ENCODE measurements around the gene MYOM3. TPM values are rescaled to one million over a fixed set of nuclear protein-coding genes. Genes with fewer than 3 reads are reported as not detected.

The MYOM3 gene
- total and polyA plus RNA-seq, 2 of the 13 experiments (the other 11 are each of a cell fraction or from before 2014, with no cell fraction given), result 5.8 to 15.3 TPM

- TF ChIP-seq KLF6 (CRISPR knock-in tag; IDR thresholded peaks at IDR 0.05) (no peak), KLF16 (CRISPR knock-in tag; IDR thresholded peaks at IDR 0.05) (no peak), JARID2 (CRISPR knock-in tag; IDR thresholded peaks at IDR 0.05; ENCODE audit: insufficient replicate concordance) (no peak), ZNF670 (CRISPR knock-in tag; IDR thresholded peaks at IDR 0.05; ENCODE audit: borderline replicate concordance) (no peak), CAMTA2 (CRISPR knock-in tag; IDR thresholded peaks at IDR 0.05; ENCODE audit: borderline replicate concordance) (no peak), ARNTL (CRISPR knock-in tag; IDR thresholded peaks at IDR 0.05) (no peak; the same call in 1 of the 2 replicates), SMARCE1 (IDR thresholded peaks at IDR 0.05; ENCODE audit: borderline replicate concordance) (no peak), MAFG (CRISPR knock-in tag; IDR thresholded peaks at IDR 0.05) (no peak), ZNF710 (CRISPR knock-in tag; IDR thresholded peaks at IDR 0.05; ENCODE audit: borderline replicate concordance) (no peak), ATF5 (CRISPR knock-in tag; IDR thresholded peaks at IDR 0.05; ENCODE audit: low read depth) (0 out of 2 replicates have a peak, but pooled peaks have one; percentile 46), ZNF639 (CRISPR knock-in tag; conservative IDR thresholded peaks at IDR 0.05) (no peak), MXD4 (CRISPR knock-in tag; IDR thresholded peaks at IDR 0.05) (peak; percentile 33; the same call in 1 of the 2 replicates), ATRX (CRISPR knock-in tag; IDR thresholded peaks at IDR 0.05; ENCODE audit: borderline replicate concordance) (no peak), NBN (conservative IDR thresholded peaks at IDR 0.05) (no peak), POGK (CRISPR knock-in tag; conservative IDR thresholded peaks at IDR 0.05) (no peak; the same call in 1 of the 2 replicates), PBX2 (CRISPR knock-in tag; IDR thresholded peaks at IDR 0.05) (no peak), HOXA3 (CRISPR knock-in tag; IDR thresholded peaks at IDR 0.05) (peak; percentile 8), MZF1 (CRISPR knock-in tag; IDR thresholded peaks at IDR 0.05; ENCODE audit: borderline replicate concordance) (no peak), FOXK1 (CRISPR knock-in tag; IDR thresholded peaks at IDR 0.05; ENCODE audit: borderline replicate concordance, low read depth) (no peak), KDM1A (CRISPR knock-in tag; IDR thresholded peaks at IDR 0.05) (peak; percentile 99), TBP (CRISPR knock-in tag; IDR thresholded peaks at IDR 0.05) (no peak), ZNF552 (CRISPR knock-in tag; IDR thresholded peaks at IDR 0.05; ENCODE audit: borderline replicate concordance) (no peak)
Measured at GRCh38 chr1:24119859-24120756, 8.2 kb upstream of the MYOM3 start (continued).

Data from HepG2 (cell line).